DND-41 (cell line): Measurements from ENCODE around the gene PAM.
A peak's percentile ranks its signal among the peaks of the same experiment; 100 is the strongest.

ENCODE experiments used
- ATAC-seq: fragments of 200-7000 bp; cut with Tn5 transposase; 3 replicates; pipeline ENCODE4 v1.9.1; 2021; ENCODE audit warnings: low read depth; ENCODE audit not compliant: insufficient read depth
- DNase-seq: peaks from one replicate; pipeline ENCODE4 v3.0.0-alpha.2; 2020
- H2AFZ ChIP-seq: 2 replicates; pipeline ENCODE4 v1.6.0; 2012; ENCODE audit warnings: low read depth, low read length
- H3K27ac ChIP-seq: 2 replicates; pipeline ENCODE4 v1.5.1; 2012; ENCODE audit warnings: low read length, inconsistent platforms
- H3K27me3 ChIP-seq: fragments of 200-600 bp; sonication (generic); 2 replicates; pipeline ENCODE4 v1.6.0; 2012; ENCODE audit warnings: low read length, mild to moderate bottlenecking, inconsistent platforms; ENCODE audit not compliant: insufficient read depth, poor library complexity
- H3K36me3 ChIP-seq: 2 replicates; pipeline ENCODE4 v1.5.1; 2012; ENCODE audit warnings: low read length, inconsistent platforms; ENCODE audit not compliant: insufficient read depth
- H3K4me1 ChIP-seq: 2 replicates; pipeline ENCODE4 v1.5.1; 2012; ENCODE audit warnings: mild to moderate bottlenecking, low read length; ENCODE audit not compliant: insufficient read depth
- H3K4me2 ChIP-seq: 2 replicates; pipeline ENCODE4 v1.6.0; 2012; ENCODE audit warnings: mild to moderate bottlenecking, moderate library complexity, low read length, inconsistent platforms; ENCODE audit not compliant: insufficient read depth
- H3K4me3 ChIP-seq, 2 experiments: fragments of 200-600 bp in 1 of 2; shearing (Covaris generic) in 1 of 2; 2 replicates each; pipeline ENCODE4 v1.5.1; 2012 to 2016; ENCODE audit warnings: inconsistent platforms in 2 of 2, low read length in 2 of 2, mild to moderate bottlenecking in 2 of 2, low read depth in 1 of 2, moderate library complexity in 1 of 2
- H3K79me2 ChIP-seq: 2 replicates; pipeline ENCODE4 v1.6.0; 2012; ENCODE audit warnings: low read length, inconsistent platforms; ENCODE audit not compliant: insufficient read depth
- H3K9ac ChIP-seq: 2 replicates; pipeline ENCODE4 v1.6.0; 2012; ENCODE audit warnings: low read depth, mild to moderate bottlenecking, inconsistent platforms, low read length, moderate library complexity
- H3K9me3 ChIP-seq: 2 replicates; pipeline ENCODE4 v1.5.1; 2012; ENCODE audit warnings: low read length, moderate library complexity, mild to moderate bottlenecking, inconsistent platforms; ENCODE audit not compliant: insufficient read depth, severe bottlenecking
- H4K20me1 ChIP-seq: 2 replicates; pipeline ENCODE4 v1.6.0; 2012; ENCODE audit warnings: low read length; ENCODE audit not compliant: insufficient read depth
- EZH2 ChIP-seq: IDR thresholded peaks from 3 replicates; pipeline ENCODE4 v1.6.1; 2012; ENCODE audit warnings: borderline replicate concordance, low read depth, mild to moderate bottlenecking, moderate library complexity, low read length, inconsistent platforms; ENCODE audit not compliant: severe bottlenecking
- TF ChIP-seq, protein P1 (sequence below): IDR thresholded peaks from 2 replicates; pipeline ENCODE4 v1.5.1; 2012; ENCODE audit warnings: borderline replicate concordance, low read length, moderate library complexity, mild to moderate bottlenecking; ENCODE audit not compliant: poor library complexity, severe bottlenecking; ENCODE audit errors: extremely low read depth

The PAM gene

GRCh38 chr5:102759700-102760099 lies 4.6 kb downstream of the PAM start:
- H4K20me1 ChIP-seq: no peaks in the 10 kb centered on the region
- H3K9ac ChIP-seq: no peak overlapping the region
- no peak overlapping the region for H3K27ac ChIP-seq
- no peaks in the 10 kb centered on the region for H3K9me3 ChIP-seq
- TF ChIP-seq, protein P1, sequence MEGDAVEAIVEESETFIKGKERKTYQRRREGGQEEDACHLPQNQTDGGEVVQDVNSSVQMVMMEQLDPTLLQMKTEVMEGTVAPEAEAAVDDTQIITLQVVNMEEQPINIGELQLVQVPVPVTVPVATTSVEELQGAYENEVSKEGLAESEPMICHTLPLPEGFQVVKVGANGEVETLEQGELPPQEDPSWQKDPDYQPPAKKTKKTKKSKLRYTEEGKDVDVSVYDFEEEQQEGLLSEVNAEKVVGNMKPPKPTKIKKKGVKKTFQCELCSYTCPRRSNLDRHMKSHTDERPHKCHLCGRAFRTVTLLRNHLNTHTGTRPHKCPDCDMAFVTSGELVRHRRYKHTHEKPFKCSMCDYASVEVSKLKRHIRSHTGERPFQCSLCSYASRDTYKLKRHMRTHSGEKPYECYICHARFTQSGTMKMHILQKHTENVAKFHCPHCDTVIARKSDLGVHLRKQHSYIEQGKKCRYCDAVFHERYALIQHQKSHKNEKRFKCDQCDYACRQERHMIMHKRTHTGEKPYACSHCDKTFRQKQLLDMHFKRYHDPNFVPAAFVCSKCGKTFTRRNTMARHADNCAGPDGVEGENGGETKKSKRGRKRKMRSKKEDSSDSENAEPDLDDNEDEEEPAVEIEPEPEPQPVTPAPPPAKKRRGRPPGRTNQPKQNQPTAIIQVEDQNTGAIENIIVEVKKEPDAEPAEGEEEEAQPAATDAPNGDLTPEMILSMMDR: no peak
- no peak for TF ChIP-seq EZH2
- DNase-seq (no peak), ATAC-seq (no peak)
- peaks cover 9% of the 10 kb centered on the region; the same call in 1 of the 2 replicates for H3K79me2 ChIP-seq
- no peak overlapping the region for H3K4me2 ChIP-seq
- no peaks in the 10 kb centered on the region for H3K36me3 ChIP-seq
- H3K27me3 ChIP-seq: no peaks in the 10 kb centered on the region
- H3K4me1 ChIP-seq: peaks cover 16% of the 10 kb centered on the region
- no peak overlapping the region for H2AFZ ChIP-seq
- no peak overlapping the region for H3K4me3 ChIP-seq

GRCh38 chr5:102760815-102761214 lies 5.7 kb downstream of the PAM start:
- Histone ChIP-seq H3K36me3 (no peaks in the 10 kb centered on the region), H4K20me1 (no peaks in the 10 kb centered on the region), H3K4me1 (peaks cover 12% of the 10 kb centered on the region), H3K4me2 (no peak overlapping the region), H3K27ac (no peak overlapping the region), H3K4me3 (no peak overlapping the region), H3K79me2 (peaks cover 5% of the 10 kb centered on the region; the same call in 1 of the 2 replicates), H3K27me3 (no peaks in the 10 kb centered on the region), H3K9me3 (no peaks in the 10 kb centered on the region), H3K9ac (no peak overlapping the region), H2AFZ (no peak overlapping the region)
- ATAC-seq (no peak), DNase-seq (no peak)
- TF ChIP-seq EZH2: no peak
- TF ChIP-seq, protein P1: no peak

- ATAC-seq (peak; percentile 52; the same call in 2 of the 3 replicates), DNase-seq (no peak)
- Histone ChIP-seq H3K79me2 (0 out of 2 replicates have a peak, but pooled peaks cover 2% of the 10 kb centered on the region), H3K4me2 (no peak overlapping the region), H3K4me1 (peaks cover 3% of the 10 kb centered on the region; the same call in 1 of the 2 replicates), H3K9me3 (no peaks in the 10 kb centered on the region), H3K4me3 (no peak overlapping the region), H3K9ac (no peak overlapping the region), H4K20me1 (no peaks in the 10 kb centered on the region), H2AFZ (no peak overlapping the region), H3K27ac (no peak overlapping the region), H3K36me3 (no peaks in the 10 kb centered on the region), H3K27me3 (no peaks in the 10 kb centered on the region)
- TF ChIP-seq EZH2: no peak
- TF ChIP-seq, protein P1: no peak
Observed at GRCh38 chr5:102762095-102762534, 7.0 kb downstream of the PAM start.
